Activated CD4-positive, alpha-beta T cell treated with anti-CD3 and anti-CD28 coated beads for 36 hours (primary cell): ENCODE measurements around the gene MPP2. TPM values are rescaled to one million over a fixed set of nuclear protein-coding genes. Genes with fewer than 3 reads are reported as not detected.
"Not testable (repeated sequence)": the region's sequence is repeated elsewhere in the genome, so short reads cannot be mapped to it uniquely, and the experiment has no call there.

Experiments used
- ATAC-seq: fragments of 200-7000 bp; cut with Tn5 transposase; one replicate; pipeline ENCODE4 v1.10.0; 2021; ENCODE audit warnings: mild to moderate bottlenecking, moderate library complexity
- CTCF ChIA-PET: fragments of 350-600 bp; sonication (Branson Sonifier 250); formaldehyde crosslinking; loops from one replicate; lab custom pipeline; 2021; ENCODE audit warnings: antibody characterized with exemption; lab: Charles Lee
- POLR2A ChIA-PET: fragments of 350-600 bp; sonication (Branson Sonifier 250); formaldehyde crosslinking; loops from one replicate; lab custom pipeline; 2021; ENCODE audit warnings: antibody characterized with exemption, inconsistent platforms; lab: Charles Lee
- DNase-seq: peaks from one replicate; pipeline ENCODE4 v3.0.0-alpha.2; 2020
- H3K27ac Mint-ChIP-seq: one replicate; pipeline ENCODE4 v1.8.0; 2021; ENCODE audit warnings: mixed read lengths
- H3K27me3 Mint-ChIP-seq: one replicate; pipeline ENCODE4 v1.8.0; 2021; ENCODE audit warnings: mixed read lengths
- H3K36me3 Mint-ChIP-seq: one replicate; pipeline ENCODE4 v1.8.0; 2021; ENCODE audit warnings: low read depth, mixed read lengths
- H3K4me1 Mint-ChIP-seq: one replicate; pipeline ENCODE4 v1.8.0; 2021; ENCODE audit warnings: mixed read lengths
- H3K4me3 Mint-ChIP-seq: one replicate; pipeline ENCODE4 v1.8.0; 2021; ENCODE audit warnings: mild to moderate bottlenecking, moderate library complexity, mixed read lengths
- H3K9me3 Mint-ChIP-seq: one replicate; pipeline ENCODE4 v1.8.0; 2021; ENCODE audit warnings: low read depth, mixed read lengths
- intact Hi-C, 2 experiments: fragments of 100-400 bp; cut with DNase I in 1 of 2; cut with micrococcal nuclease in 1 of 2; formaldehyde crosslinking; loops; one replicate each; pipeline versions ENCODE4 v1.14.2 to v1.15.1; 2022 to 2024; cut with DNase I, micrococcal nuclease
- total RNA-seq, 2 experiments: library from RNA; stranded (reverse); gene quantifications; one replicate each; pipeline ENCODE4 v1.2.3, GENCODE V29; 2021

The MPP2 gene
- total RNA-seq, 2 experiments from 2014 or later, result 1.2 to 1.3 TPM

- ChIA-PET POLR2A (no interaction called here), CTCF (interaction anchor here (0.8 to 1.7 kb wide), 3 partner anchors 9 to 43 kb away, joined by 3 to 8 read pairs (median 4); no protein-coding TSS in a partner anchor)
- H3K4me1 Mint-ChIP-seq, result peaks cover 8% of the 10 kb centered on the region
- DNase-seq, result no peak
- H3K27me3 Mint-ChIP-seq, result peaks cover 40% of the 10 kb centered on the region
- intact Hi-C loops, result no loop called here
- no peaks in the 10 kb centered on the region for H3K9me3 Mint-ChIP-seq
- H3K36me3 Mint-ChIP-seq, result no peaks in the 10 kb centered on the region
- peak overlapping the region; percentile 58 for H3K4me3 Mint-ChIP-seq
- ATAC-seq, result peak; percentile 14
- no peak overlapping the region for H3K27ac Mint-ChIP-seq
Observed at GRCh38 chr17:43900858-43901754, 6.2 kb downstream of the MPP2 start.

- H3K4me1 Mint-ChIP-seq, result peaks cover 5% of the 10 kb centered on the region
- intact Hi-C loops, result no loop called here
- CTCF ChIA-PET, result interaction anchor here (0.8 to 1.6 kb wide), 3 partner anchors 9 to 43 kb away, joined by 4 to 11 read pairs (median 5); no protein-coding TSS in a partner anchor
- peaks cover 39% of the 10 kb centered on the region for H3K27me3 Mint-ChIP-seq
- peak overlapping the region; percentile 58 for H3K4me3 Mint-ChIP-seq
- no peaks in the 10 kb centered on the region for H3K9me3 Mint-ChIP-seq
- peak; percentile 91 for DNase-seq
- ATAC-seq, result peak; percentile 100
- H3K36me3 Mint-ChIP-seq, result no peaks in the 10 kb centered on the region
- no peak overlapping the region for H3K27ac Mint-ChIP-seq
- POLR2A ChIA-PET, result interaction anchor here (0.6 kb wide), 1 partner anchor 10 kb away, joined by 4 read pairs; no protein-coding TSS in a partner anchor
Observed at GRCh38 chr17:43900183-43900857, 7.0 kb downstream of the MPP2 start.

GRCh38 chr17:43898446-43898845 is 8.9 kb downstream of the MPP2 start:
- H3K4me1 Mint-ChIP-seq, result peaks cover 5% of the 10 kb centered on the region
- peaks cover 32% of the 10 kb centered on the region for H3K27me3 Mint-ChIP-seq
- H3K9me3 Mint-ChIP-seq, result no peaks in the 10 kb centered on the region
- ChIA-PET POLR2A (no interaction called here), CTCF (interaction anchor here (0.9 to 1.7 kb wide), 4 partner anchors 11 to 252 kb away, joined by 3 to 11 read pairs (median 6); no protein-coding TSS in a partner anchor)
- DNase-seq, result no peak
- no peaks in the 10 kb centered on the region for H3K36me3 Mint-ChIP-seq
- no peak overlapping the region for H3K27ac Mint-ChIP-seq
- H3K4me3 Mint-ChIP-seq, result no peak overlapping the region
- no peak for ATAC-seq
- intact Hi-C loops, result no loop called here

GRCh38 chr17:43897831-43898230 is 9.5 kb downstream of the MPP2 start:
- no peaks in the 10 kb centered on the region for H3K36me3 Mint-ChIP-seq
- H3K27me3 Mint-ChIP-seq, result peaks cover 32% of the 10 kb centered on the region
- H3K9me3 Mint-ChIP-seq, result no peaks in the 10 kb centered on the region
- H3K4me1 Mint-ChIP-seq, result peaks cover 5% of the 10 kb centered on the region
- ChIA-PET POLR2A (no interaction called here), CTCF (no interaction called here)
- intact Hi-C loops, result no loop called here
- ATAC-seq (no peak), DNase-seq (no peak)
- no peak overlapping the region for H3K27ac Mint-ChIP-seq
- no peak overlapping the region for H3K4me3 Mint-ChIP-seq

GRCh38 chr17:43894494-43894893 is 12.8 kb downstream of the MPP2 start:
- H3K4me3 Mint-ChIP-seq, H3K4me1 Mint-ChIP-seq, H3K36me3 Mint-ChIP-seq, ATAC-seq, H3K9me3 Mint-ChIP-seq, intact Hi-C loops, DNase-seq, H3K27ac Mint-ChIP-seq, POLR2A ChIA-PET: not testable (repeated sequence)
- CTCF ChIA-PET, result interaction anchor here (0.6 to 1.4 kb wide), 3 partner anchors 14 to 16 kb away, joined by 3 to 5 read pairs (median 3); no protein-coding TSS in a partner anchor
- H3K27me3 Mint-ChIP-seq, result peaks cover 22% of the 10 kb centered on the region

- Mint-ChIP-seq H3K36me3 (no peaks in the 10 kb centered on the region), H3K9me3 (no peaks in the 10 kb centered on the region), H3K27ac (no peak overlapping the region), H3K27me3 (peaks cover 19% of the 10 kb centered on the region), H3K4me1 (no peaks in the 10 kb centered on the region), H3K4me3 (no peak overlapping the region)
- ATAC-seq (no peak), DNase-seq (no peak)
- CTCF ChIA-PET, result interaction anchor here (0.5 to 1.6 kb wide), 4 partner anchors 12 to 423 kb away, joined by 3 to 5 read pairs (median 4); no protein-coding TSS in a partner anchor
- intact Hi-C loops, result no loop called here
- POLR2A ChIA-PET, result no interaction called here
Observed at GRCh38 chr17:43892647-43892952, 14.7 kb downstream of the MPP2 start.

- ATAC-seq (no peak), DNase-seq (no peak)
- CTCF ChIA-PET, result interaction anchor here (0.5 to 2.5 kb wide), 6 partner anchors 11 to 424 kb away, joined by 3 to 7 read pairs (median 4); no protein-coding TSS in a partner anchor
- Mint-ChIP-seq H3K4me3 (no peak overlapping the region), H3K9me3 (no peaks in the 10 kb centered on the region), H3K36me3 (no peaks in the 10 kb centered on the region), H3K4me1 (no peaks in the 10 kb centered on the region), H3K27me3 (peaks cover 16% of the 10 kb centered on the region), H3K27ac (no peak overlapping the region)
- POLR2A ChIA-PET, result no interaction called here
- intact Hi-C loops, result no loop called here
Observed at GRCh38 chr17:43891851-43892646, 15.3 kb downstream of the MPP2 start.

- H3K4me3 Mint-ChIP-seq, result no peak overlapping the region
Observed at GRCh38 chr17:43890240-43890639, 17.1 kb downstream of the MPP2 start.

GRCh38 chr17:43888548-43888947 is 18.8 kb downstream of the MPP2 start:
- ATAC-seq (no peak), DNase-seq (no peak)
- Mint-ChIP-seq H3K4me1 (no peaks in the 10 kb centered on the region), H3K27ac (no peak overlapping the region), H3K4me3 (no peak overlapping the region), H3K36me3 (no peaks in the 10 kb centered on the region), H3K27me3 (peaks cover 5% of the 10 kb centered on the region), H3K9me3 (no peaks in the 10 kb centered on the region)
- intact Hi-C loops, result no loop called here
- ChIA-PET POLR2A (no interaction called here), CTCF (interaction anchor here (0.7 to 2.1 kb wide), 4 partner anchors 9 to 107 kb away, joined by 3 to 15 read pairs (median 6); no protein-coding TSS in a partner anchor)

More at GRCh38 chr17:43890240-43890639, 17.1 kb downstream of the MPP2 start:
- Mint-ChIP-seq H3K4me1 (no peaks in the 10 kb centered on the region), H3K36me3 (no peaks in the 10 kb centered on the region), H3K27ac (no peak overlapping the region), H3K9me3 (no peaks in the 10 kb centered on the region), H3K27me3 (peaks cover 3% of the 10 kb centered on the region)
- ATAC-seq, result no peak
- CTCF ChIA-PET, result interaction anchor here (0.6 to 2.5 kb wide), 2 partner anchors 11 to 24 kb away, joined by 4 to 7 read pairs; no protein-coding TSS in a partner anchor
- POLR2A ChIA-PET, result no interaction called here
- no peak for DNase-seq
- intact Hi-C loops, result no loop called here

- H3K27me3 Mint-ChIP-seq, result peaks cover 2% of the 10 kb centered on the region
- no peaks in the 10 kb centered on the region for H3K36me3 Mint-ChIP-seq
- ChIA-PET POLR2A (no interaction called here), CTCF (interaction anchor here (0.5 to 1.1 kb wide), 2 partner anchors 37 to 91 kb away, joined by 3 to 4 read pairs; no protein-coding TSS in a partner anchor)
- no peaks in the 10 kb centered on the region for H3K9me3 Mint-ChIP-seq
- ATAC-seq (no peak), DNase-seq (no peak)
- no peak overlapping the region for H3K4me3 Mint-ChIP-seq
- no peak overlapping the region for H3K27ac Mint-ChIP-seq
- H3K4me1 Mint-ChIP-seq, result no peaks in the 10 kb centered on the region
- intact Hi-C loops, result no loop called here
Observed at GRCh38 chr17:43882761-43883415, 24.4 kb downstream of the MPP2 start.
